Trophoblast cell (in vitro differentiated cells and primary cell): Measurements from ENCODE around the gene PADI3.

Source experiments
- DNase-seq, 2 donors: peaks; one replicate each; pipeline ENCODE4 v3.0.0-alpha.2; 2016
- H2AFZ ChIP-seq: 2 replicates; pipeline ENCODE4 v1.6.1; 2013; ENCODE audit warnings: low read length, moderate library complexity, mild to moderate bottlenecking; ENCODE audit not compliant: insufficient read depth, poor library complexity
- H2AK5ac ChIP-seq: 2 replicates; pipeline ENCODE4 v1.6.1; 2013; ENCODE audit warnings: mild to moderate bottlenecking, low read length
- H2BK120ac ChIP-seq: 2 replicates; pipeline ENCODE4 v1.6.1; 2013; ENCODE audit warnings: low read length, mild to moderate bottlenecking, moderate library complexity; ENCODE audit not compliant: insufficient read depth, poor library complexity
- H2BK12ac ChIP-seq: 2 replicates; pipeline ENCODE4 v1.6.1; 2013; ENCODE audit warnings: mild to moderate bottlenecking, low read length, moderate library complexity
- H2BK5ac ChIP-seq: 2 replicates; pipeline ENCODE4 v1.6.1; 2013; ENCODE audit warnings: low read length, low read depth, moderate library complexity, mild to moderate bottlenecking; ENCODE audit not compliant: poor library complexity
- H3K14ac ChIP-seq: 2 replicates; pipeline ENCODE4 v1.6.1; 2013; ENCODE audit warnings: mild to moderate bottlenecking, low read length
- H3K18ac ChIP-seq: 2 replicates; pipeline ENCODE4 v1.6.1; 2013; ENCODE audit warnings: mild to moderate bottlenecking, low read length
- H3K23ac ChIP-seq: 2 replicates; pipeline ENCODE4 v1.6.1; 2013; ENCODE audit warnings: low read length
- H3K27ac ChIP-seq: 2 replicates; pipeline ENCODE4 v1.5.1; 2013; ENCODE audit warnings: low read depth, mild to moderate bottlenecking, inconsistent platforms, low read length, moderate library complexity
- H3K27me3 ChIP-seq: 2 replicates; pipeline ENCODE4 v1.6.1; 2013; ENCODE audit warnings: inconsistent platforms, mild to moderate bottlenecking, low read length, moderate library complexity; ENCODE audit not compliant: insufficient read depth
- H3K36me3 ChIP-seq, 2 experiments: 1 replicate in 1 of 2; 2 replicates in 1 of 2; pipeline ENCODE4 v1.6.1; 2013; ENCODE audit warnings: low read length in 2 of 2, mild to moderate bottlenecking in 2 of 2, moderate library complexity in 1 of 2; ENCODE audit not compliant: insufficient read depth in 2 of 2, control insufficient read depth in 1 of 2
- H3K4ac ChIP-seq: 2 replicates; pipeline ENCODE4 v1.6.1; 2013; ENCODE audit warnings: low read depth, mild to moderate bottlenecking, low read length, moderate library complexity
- H3K4me1 ChIP-seq, 2 experiments: 1 replicate in 1 of 2; 2 replicates in 1 of 2; pipeline ENCODE4 v1.6.1; 2013; ENCODE audit warnings: low read length in 2 of 2, mild to moderate bottlenecking in 2 of 2, moderate library complexity in 1 of 2; ENCODE audit not compliant: insufficient read depth in 2 of 2, control insufficient read depth in 1 of 2
- H3K4me2 ChIP-seq: 2 replicates; pipeline ENCODE4 v1.6.1; 2013; ENCODE audit warnings: inconsistent platforms, mild to moderate bottlenecking, low read length, moderate library complexity
- H3K4me3 ChIP-seq: 2 replicates; pipeline ENCODE4 v1.5.1; 2013; ENCODE audit warnings: mild to moderate bottlenecking, low read depth, low read length, inconsistent platforms
- H3K79me1 ChIP-seq: one replicate; pipeline ENCODE4 v1.6.1; 2013; ENCODE audit warnings: low read length
- H3K79me2 ChIP-seq: 2 replicates; pipeline ENCODE4 v1.6.1; 2013; ENCODE audit warnings: low read length, mild to moderate bottlenecking; ENCODE audit not compliant: control insufficient read depth, insufficient read depth, poor library complexity
- H3K9ac ChIP-seq: 2 replicates; pipeline ENCODE4 v1.6.1; 2013; ENCODE audit warnings: mild to moderate bottlenecking, low read length
- H3K9me3 ChIP-seq: 2 replicates; pipeline ENCODE4 v1.6.1; 2013; ENCODE audit warnings: low read depth, mild to moderate bottlenecking, control low read depth, inconsistent platforms, low read length; ENCODE audit not compliant: insufficient read depth
- H4K12ac ChIP-seq: 2 replicates; pipeline ENCODE4 v1.6.1; 2013; ENCODE audit warnings: low read depth, mild to moderate bottlenecking, low read length, moderate library complexity
- H4K8ac ChIP-seq: 2 replicates; pipeline ENCODE4 v1.6.1; 2013; ENCODE audit warnings: low read depth, mild to moderate bottlenecking, low read length, moderate library complexity
- H4K91ac ChIP-seq: one replicate; pipeline ENCODE4 v1.6.1; 2013; ENCODE audit warnings: low read depth, mild to moderate bottlenecking, low read length, moderate library complexity
- WGBS: extraction: QIAGEN DNeasy Blood & Tissue Kit; methylation state at CpG from one replicate; pipeline ENCODE4 v1.1.7; 2013; ENCODE audit warnings: missing lambda C conversion rate; ENCODE audit not compliant: insufficient read length, insufficient coverage; ENCODE audit errors: extremely low coverage; 5-methylcytosine and 5-hydroxymethylcytosine counted together

The PADI3 gene

DNA sequence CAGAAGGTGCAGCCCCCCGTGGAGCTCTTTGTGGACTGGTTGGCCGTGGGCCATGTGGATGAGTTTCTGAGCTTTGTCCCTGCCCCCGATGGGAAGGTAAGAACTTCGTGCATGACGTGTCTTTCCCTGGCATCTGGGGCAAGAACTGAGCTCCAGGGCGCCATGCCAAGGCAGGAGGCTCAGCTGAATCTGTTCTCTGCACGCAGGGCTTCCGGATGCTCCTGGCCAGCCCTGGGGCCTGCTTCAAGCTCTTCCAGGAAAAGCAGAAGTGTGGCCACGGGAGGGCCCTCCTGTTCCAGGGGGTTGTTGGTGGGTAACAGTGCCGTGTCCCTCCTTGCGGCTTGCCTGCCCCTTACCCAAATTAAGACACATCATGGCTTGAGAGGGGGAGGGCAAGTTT lies 27.7 kb downstream of the PADI3 start:
- H3K14ac ChIP-seq = no peak overlapping the region
- H4K8ac ChIP-seq = no peak overlapping the region
- H2BK12ac ChIP-seq = no peak overlapping the region
- H3K4ac ChIP-seq = no peak overlapping the region
- no peak overlapping the region for H2BK5ac ChIP-seq
- no peaks in the 10 kb centered on the region for H3K27me3 ChIP-seq
- H2AFZ ChIP-seq = no peak overlapping the region
- no peaks in the 10 kb centered on the region for H3K79me2 ChIP-seq
- no peaks in the 10 kb centered on the region for H3K79me1 ChIP-seq
- DNase-seq = no peak
- no peaks in the 10 kb centered on the region for H3K4me1 ChIP-seq
- no peak overlapping the region for H3K4me3 ChIP-seq
- H3K27ac ChIP-seq = no peak overlapping the region
- H3K36me3 ChIP-seq = no peaks in the 10 kb centered on the region
- H3K4me2 ChIP-seq = no peak overlapping the region
- no peak overlapping the region for H4K91ac ChIP-seq
- no peak overlapping the region for H3K9ac ChIP-seq
- H3K18ac ChIP-seq = no peak overlapping the region
- no peaks in the 10 kb centered on the region for H3K9me3 ChIP-seq
- no peak overlapping the region for H2AK5ac ChIP-seq
- no peak overlapping the region for H2BK120ac ChIP-seq
- no peak overlapping the region for H3K23ac ChIP-seq
- no peak overlapping the region for H4K12ac ChIP-seq
- WGBS = no CpG with 5 or more reads among the region's 11 CpGs

DNA sequence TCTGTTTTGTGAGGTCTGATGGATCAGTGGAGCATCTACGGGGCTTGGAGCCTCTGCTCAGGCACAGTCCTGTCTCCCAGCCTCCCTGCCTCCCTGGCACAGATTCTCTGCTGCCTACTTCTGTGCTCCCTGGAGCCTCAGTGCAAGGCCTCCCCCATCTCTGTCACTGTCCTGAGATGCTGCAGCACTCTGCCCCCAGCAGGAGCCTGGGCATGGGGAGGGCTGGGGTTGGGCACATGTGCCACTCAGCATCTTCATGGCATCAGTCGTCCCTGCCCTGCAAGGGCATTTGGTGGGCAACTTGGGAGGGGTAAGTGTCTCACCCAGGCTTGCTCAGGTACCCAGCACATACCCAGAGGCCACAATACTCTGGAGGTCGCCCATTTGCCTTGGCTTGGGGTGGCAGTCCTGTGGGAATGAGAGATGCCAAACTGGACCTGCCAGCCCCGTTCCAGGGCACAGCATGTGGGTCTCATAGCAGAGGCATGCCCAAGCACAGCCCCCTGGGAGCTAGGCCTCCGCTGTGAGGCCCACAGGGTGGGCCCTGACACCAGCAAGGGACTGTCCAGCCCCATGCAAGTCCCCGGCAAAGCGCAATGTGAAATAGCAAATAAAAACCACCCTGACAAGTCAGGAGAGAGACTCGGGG lies 28.7 kb downstream of the PADI3 start:
- H3K18ac ChIP-seq = no peak overlapping the region
- no peak for DNase-seq
- no peaks in the 10 kb centered on the region for H3K79me1 ChIP-seq
- no peaks in the 10 kb centered on the region for H3K4me1 ChIP-seq
- H3K4ac ChIP-seq = no peak overlapping the region
- WGBS = no CpG with 5 or more reads among the region's 8 CpGs
- no peaks in the 10 kb centered on the region for H3K27me3 ChIP-seq
- no peak overlapping the region for H4K12ac ChIP-seq
- no peak overlapping the region for H3K4me3 ChIP-seq
- H3K9ac ChIP-seq = no peak overlapping the region
- no peak overlapping the region for H4K91ac ChIP-seq
- H3K27ac ChIP-seq = no peak overlapping the region
- H2BK5ac ChIP-seq = no peak overlapping the region
- H2BK12ac ChIP-seq = no peak overlapping the region
- no peak overlapping the region for H3K23ac ChIP-seq
- H3K36me3 ChIP-seq = no peaks in the 10 kb centered on the region
- H3K4me2 ChIP-seq = no peak overlapping the region
- no peak overlapping the region for H2BK120ac ChIP-seq
- no peaks in the 10 kb centered on the region for H3K79me2 ChIP-seq
- H3K14ac ChIP-seq = no peak overlapping the region
- no peak overlapping the region for H2AFZ ChIP-seq
- no peak overlapping the region for H2AK5ac ChIP-seq
- H3K9me3 ChIP-seq = no peaks in the 10 kb centered on the region
- H4K8ac ChIP-seq = no peak overlapping the region

DNA sequence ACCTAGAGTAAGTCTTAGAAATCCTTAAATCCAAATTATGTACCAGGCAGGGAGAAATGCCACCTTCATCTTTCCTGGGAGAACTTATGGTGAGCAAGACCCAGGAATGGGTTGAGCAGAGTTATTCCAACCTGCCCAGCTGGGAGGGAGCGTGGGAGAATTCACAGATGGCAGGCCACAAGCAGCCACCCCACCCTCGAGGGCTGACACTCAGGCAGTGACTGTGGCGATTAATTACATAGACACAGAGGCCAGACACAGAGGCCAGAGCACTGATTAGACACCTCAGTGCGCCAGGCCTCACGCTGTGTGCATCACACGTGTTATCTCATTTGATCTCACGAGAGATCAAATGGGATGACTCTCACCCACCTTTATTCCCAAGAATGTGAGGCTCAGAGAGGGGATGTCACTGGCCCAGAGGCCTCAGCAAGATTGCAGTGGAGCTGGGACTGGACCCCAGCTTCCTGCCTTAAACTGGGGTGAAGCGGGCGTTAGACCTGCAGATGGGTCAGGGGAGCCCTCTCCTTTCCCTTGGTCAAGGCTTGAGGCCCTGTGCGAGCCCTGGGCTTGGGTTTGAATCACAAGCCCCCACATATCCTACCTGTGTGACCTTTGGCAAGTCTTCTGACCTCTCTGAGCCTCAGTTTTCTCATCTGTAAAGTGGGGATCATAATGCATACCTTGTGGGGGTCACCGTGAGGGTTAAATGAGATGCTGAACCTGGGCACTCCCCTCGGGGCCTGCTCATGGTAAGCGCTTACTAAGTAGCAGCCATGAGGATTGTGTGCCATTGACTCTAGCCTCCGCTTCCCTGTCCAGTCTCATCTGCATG lies 30.3 kb downstream of the PADI3 start:
- WGBS = no CpG with 5 or more reads among the region's 14 CpGs
- H3K4me1 ChIP-seq = no peaks in the 10 kb centered on the region
- H3K79me1 ChIP-seq = no peaks in the 10 kb centered on the region

DNA sequence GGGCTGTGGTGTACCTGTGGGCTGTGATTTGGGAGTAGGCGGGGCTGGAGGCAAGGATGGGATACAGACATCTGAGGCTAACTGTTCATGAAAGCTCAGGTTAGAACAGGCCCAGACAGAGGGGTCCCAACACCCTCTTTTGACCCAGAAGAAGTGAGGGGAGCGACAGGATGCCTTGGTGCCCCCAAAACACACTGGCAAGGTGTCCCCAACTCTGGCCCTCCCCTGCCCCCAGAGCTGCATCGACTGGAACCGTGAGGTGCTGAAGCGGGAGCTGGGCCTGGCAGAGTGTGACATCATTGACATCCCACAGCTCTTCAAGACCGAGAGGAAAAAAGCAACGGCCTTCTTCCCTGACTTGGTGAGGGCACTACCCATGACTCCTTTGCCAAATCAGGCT lies 31.5 kb downstream of the PADI3 start:
- Histone ChIP-seq H2BK120ac (no peak overlapping the region), H3K79me1 (no peaks in the 10 kb centered on the region), H3K36me3 (no peaks in the 10 kb centered on the region), H3K18ac (no peak overlapping the region), H3K4me2 (no peak overlapping the region), H4K12ac (no peak overlapping the region), H3K9ac (no peak overlapping the region), H3K27ac (no peak overlapping the region), H2AFZ (no peak overlapping the region), H3K4ac (no peak overlapping the region), H4K91ac (no peak overlapping the region), H3K9me3 (no peaks in the 10 kb centered on the region), H3K79me2 (no peaks in the 10 kb centered on the region), H4K8ac (no peak overlapping the region), H3K14ac (no peak overlapping the region), H3K23ac (no peak overlapping the region), H2BK5ac (no peak overlapping the region), H2BK12ac (no peak overlapping the region), H3K27me3 (no peaks in the 10 kb centered on the region), H2AK5ac (no peak overlapping the region), H3K4me3 (no peak overlapping the region), H3K4me1 (no peaks in the 10 kb centered on the region)
- no CpG with 5 or more reads among the region's 7 CpGs for WGBS
- no peak for DNase-seq

More for the DNA sequence above, 30.3 kb downstream of the PADI3 start:
- Histone ChIP-seq H3K23ac (no peak overlapping the region), H3K36me3 (no peaks in the 10 kb centered on the region), H3K4me3 (no peak overlapping the region), H3K4me2 (no peak overlapping the region), H4K12ac (no peak overlapping the region), H3K79me2 (no peaks in the 10 kb centered on the region), H3K18ac (no peak overlapping the region), H4K91ac (no peak overlapping the region), H3K27ac (no peak overlapping the region), H2AFZ (no peak overlapping the region), H2BK120ac (no peak overlapping the region), H2BK5ac (no peak overlapping the region), H3K27me3 (no peaks in the 10 kb centered on the region), H3K9me3 (no peaks in the 10 kb centered on the region), H3K14ac (no peak overlapping the region), H2AK5ac (no peak overlapping the region), H3K9ac (no peak overlapping the region), H3K4ac (no peak overlapping the region), H4K8ac (no peak overlapping the region), H2BK12ac (no peak overlapping the region)
- no peak for DNase-seq
